Measurements from ENCODE around the gene FBXO15.

DNA sequence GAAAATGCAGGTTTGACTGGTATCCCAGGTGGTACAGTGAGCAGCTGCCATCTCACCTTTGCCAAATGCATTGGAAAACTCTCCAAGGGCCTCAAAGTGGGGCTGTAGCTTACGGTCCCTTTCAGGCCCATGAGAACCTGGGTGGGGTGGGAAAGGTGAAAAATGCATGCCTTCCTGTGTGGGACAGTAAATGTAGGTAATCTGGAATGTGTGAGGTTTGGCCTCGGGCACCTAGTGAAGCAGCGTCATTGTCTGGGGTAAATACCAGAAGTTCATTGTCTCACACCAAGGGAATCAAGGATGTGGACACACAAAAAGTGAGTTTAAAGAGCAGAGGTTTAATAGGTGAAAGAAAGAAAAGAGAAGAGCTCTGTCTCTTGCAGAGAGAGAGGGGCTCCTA lies 37.2 kb upstream of the FBXO15 start:
- no peak for TF ChIP-seq TAF1 (IDR thresholded peaks at IDR 0.05; ENCODE audit: low read depth)
- TF ChIP-seq, protein P1, sequence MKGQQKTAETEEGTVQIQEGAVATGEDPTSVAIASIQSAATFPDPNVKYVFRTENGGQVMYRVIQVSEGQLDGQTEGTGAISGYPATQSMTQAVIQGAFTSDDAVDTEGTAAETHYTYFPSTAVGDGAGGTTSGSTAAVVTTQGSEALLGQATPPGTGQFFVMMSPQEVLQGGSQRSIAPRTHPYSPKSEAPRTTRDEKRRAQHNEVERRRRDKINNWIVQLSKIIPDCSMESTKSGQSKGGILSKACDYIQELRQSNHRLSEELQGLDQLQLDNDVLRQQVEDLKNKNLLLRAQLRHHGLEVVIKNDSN (IDR thresholded peaks at IDR 0.05), result no peak
- no peak for TF ChIP-seq EP300 (IDR thresholded peaks at IDR 0.05; ENCODE audit: borderline replicate concordance)
- TF ChIP-seq CREB1 (IDR thresholded peaks at IDR 0.05; ENCODE audit: low read depth), result no peak
- no peak for TF ChIP-seq TEAD4 (IDR thresholded peaks at IDR 0.05)
- no peak for TF ChIP-seq ZBTB7A (IDR thresholded peaks at IDR 0.05; ENCODE audit: low read depth)
- TF ChIP-seq RAD21 (IDR thresholded peaks at IDR 0.05; ENCODE audit: low read depth), result no peak
- TF ChIP-seq CEBPB (IDR thresholded peaks at IDR 0.05), result no peak
- TF ChIP-seq EGR1 (IDR thresholded peaks at IDR 0.05), result no peak
